ENCODE data around the gene ADK.

DNA sequence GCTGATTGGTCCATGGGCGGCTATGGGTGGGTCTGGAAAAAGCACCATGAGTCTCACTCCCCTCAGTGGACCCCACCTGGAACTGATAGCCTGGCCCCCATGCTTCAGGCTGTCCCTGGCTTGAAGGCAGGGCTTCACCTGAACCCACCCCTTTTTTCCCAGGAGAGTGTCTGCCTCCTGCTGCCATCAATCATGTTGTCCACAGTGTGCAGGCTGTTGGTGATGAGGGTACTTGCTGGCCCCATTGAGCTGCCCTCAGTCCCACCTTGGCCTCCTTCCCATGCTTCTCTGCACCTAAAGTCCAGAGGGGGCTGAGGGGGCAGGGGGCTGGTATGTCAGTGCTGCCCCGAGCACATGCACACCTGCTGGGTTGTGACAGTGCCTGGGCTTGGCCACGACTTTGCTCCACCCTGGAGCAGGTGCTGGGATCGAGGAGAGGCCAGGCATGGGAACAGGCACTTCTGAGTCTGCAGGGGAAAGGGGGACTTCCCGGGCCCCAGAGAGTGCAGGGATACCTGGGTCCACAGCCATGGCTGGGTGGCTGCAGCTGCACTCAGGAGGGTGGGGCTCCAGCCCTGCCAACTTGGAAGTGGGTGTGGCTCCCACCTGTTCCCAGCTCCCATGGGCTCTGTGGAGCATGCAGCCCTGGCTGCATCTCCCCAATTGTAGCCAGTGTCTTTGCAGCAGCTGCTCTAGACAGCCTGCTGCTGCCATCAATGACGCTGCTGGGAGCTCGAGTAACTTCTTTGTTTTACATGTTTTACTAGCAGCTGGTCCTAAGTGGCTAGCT is 56.9 kb downstream of the ADK start:
- TF ChIP-seq, protein P1, sequence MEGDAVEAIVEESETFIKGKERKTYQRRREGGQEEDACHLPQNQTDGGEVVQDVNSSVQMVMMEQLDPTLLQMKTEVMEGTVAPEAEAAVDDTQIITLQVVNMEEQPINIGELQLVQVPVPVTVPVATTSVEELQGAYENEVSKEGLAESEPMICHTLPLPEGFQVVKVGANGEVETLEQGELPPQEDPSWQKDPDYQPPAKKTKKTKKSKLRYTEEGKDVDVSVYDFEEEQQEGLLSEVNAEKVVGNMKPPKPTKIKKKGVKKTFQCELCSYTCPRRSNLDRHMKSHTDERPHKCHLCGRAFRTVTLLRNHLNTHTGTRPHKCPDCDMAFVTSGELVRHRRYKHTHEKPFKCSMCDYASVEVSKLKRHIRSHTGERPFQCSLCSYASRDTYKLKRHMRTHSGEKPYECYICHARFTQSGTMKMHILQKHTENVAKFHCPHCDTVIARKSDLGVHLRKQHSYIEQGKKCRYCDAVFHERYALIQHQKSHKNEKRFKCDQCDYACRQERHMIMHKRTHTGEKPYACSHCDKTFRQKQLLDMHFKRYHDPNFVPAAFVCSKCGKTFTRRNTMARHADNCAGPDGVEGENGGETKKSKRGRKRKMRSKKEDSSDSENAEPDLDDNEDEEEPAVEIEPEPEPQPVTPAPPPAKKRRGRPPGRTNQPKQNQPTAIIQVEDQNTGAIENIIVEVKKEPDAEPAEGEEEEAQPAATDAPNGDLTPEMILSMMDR (IDR thresholded peaks at IDR 0.05 in 8 of 11, conservative IDR thresholded peaks at IDR 0.05 in 3 of 11), result no peak
- no peak for TF ChIP-seq POLR2A (IDR thresholded peaks at IDR 0.05)
- peak in 1 of 3 donors; percentile 33 for TF ChIP-seq POLR2AphosphoS5 (IDR thresholded peaks at IDR 0.05)
